ENCODE data around the gene GRID2. TPM values are rescaled to one million over a fixed set of nuclear protein-coding genes. Genes with fewer than 3 reads are reported as not detected.

GRID2 gene
- total RNA-seq, 2 donors from 2014 or later: not detected

GRCh38 chr4:92988301-92988700 is 684.5 kb downstream of the GRID2 start:
- no peak overlapping the region for H3K27ac Mint-ChIP-seq
- H3K9me3 Mint-ChIP-seq: peaks cover 0 to 4% of the 10 kb centered on the region in 2 donors
- ATAC-seq: no peak
- DNase-seq (ENCODE audit: low spot score in 2 of 2): no peak
- H3K36me3 Mint-ChIP-seq: no peaks in the 10 kb centered on the region

DNA sequence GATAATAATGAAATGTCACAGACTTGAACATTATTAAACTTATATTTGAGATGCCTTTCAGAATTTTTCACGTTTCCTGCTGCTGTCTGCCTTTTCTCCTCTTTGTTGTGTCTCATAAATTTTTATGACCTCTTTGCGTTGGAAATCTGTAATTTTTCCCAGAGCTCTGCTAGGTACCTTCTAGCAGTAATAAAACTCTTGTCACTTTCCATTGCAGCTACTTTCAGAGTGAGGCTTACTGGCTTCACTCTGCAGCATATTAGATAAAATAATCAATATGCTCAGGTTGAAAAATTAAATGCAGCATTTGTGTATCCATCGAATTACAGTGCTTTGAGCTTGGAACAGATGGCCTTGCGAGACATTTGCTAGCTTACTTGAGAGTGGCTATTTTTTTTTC is 689.0 kb downstream of the GRID2 start:
- Mint-ChIP-seq H3K36me3 (no peaks in the 10 kb centered on the region), H3K9me3 (no peaks in the 10 kb centered on the region), H3K27ac (no peak overlapping the region)
- ATAC-seq (no peak), DNase-seq (ENCODE audit: low spot score in 2 of 2) (no peak)

- H3K9me3 Mint-ChIP-seq: no peaks in the 10 kb centered on the region
- no peak for ATAC-seq
- DNase-seq (ENCODE audit: low spot score in 2 of 2): no peak
- H3K36me3 Mint-ChIP-seq: no peaks in the 10 kb centered on the region
- no peak overlapping the region for H3K27ac Mint-ChIP-seq
Measured at GRCh38 chr4:92994727-92995126, 691.0 kb downstream of the GRID2 start.

GRCh38 chr4:92996533-92996932 is 692.8 kb downstream of the GRID2 start:
- no peak for DNase-seq (ENCODE audit: low spot score in 2 of 2)
- Mint-ChIP-seq H3K36me3 (no peaks in the 10 kb centered on the region), H3K27ac (no peak overlapping the region), H3K9me3 (peaks cover 0 to 4% of the 10 kb centered on the region in 2 donors)
- ATAC-seq: no peak

DNA sequence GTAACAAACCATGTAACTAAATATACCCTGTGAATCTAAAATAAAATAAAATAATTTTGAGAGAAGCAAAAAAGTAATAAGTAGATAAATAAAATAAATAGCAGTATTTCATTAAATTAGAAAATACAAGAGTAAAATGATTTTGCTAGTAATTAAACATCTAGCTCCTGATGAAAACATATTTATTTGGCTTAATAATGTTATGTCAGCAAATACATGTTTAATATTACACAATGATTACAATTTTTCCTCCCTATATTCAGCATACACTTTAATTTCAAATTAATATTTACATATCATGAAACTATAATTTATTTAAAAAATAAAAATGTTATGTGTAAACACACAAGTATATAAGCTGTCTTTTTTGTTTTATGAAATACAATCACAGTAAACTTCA is 697.1 kb downstream of the GRID2 start:
- Mint-ChIP-seq H3K27ac (no peak overlapping the region), H3K9me3 (peaks cover 6 to 10% of the 10 kb centered on the region in 2 donors), H3K36me3 (no peaks in the 10 kb centered on the region)
- DNase-seq (ENCODE audit: low spot score in 2 of 2) (no peak), ATAC-seq (no peak)

- DNase-seq (ENCODE audit: low spot score in 2 of 2) (no peak), ATAC-seq (no peak)
- H3K36me3 Mint-ChIP-seq: no peaks in the 10 kb centered on the region
- H3K9me3 Mint-ChIP-seq: peaks cover 6 to 10% of the 10 kb centered on the region in 2 donors
- no peak overlapping the region for H3K27ac Mint-ChIP-seq
Measured at GRCh38 chr4:93002240-93002639, 698.5 kb downstream of the GRID2 start.

- peaks cover 11 to 17% of the 10 kb centered on the region in 2 donors for H3K9me3 Mint-ChIP-seq
- DNase-seq (ENCODE audit: low spot score in 2 of 2): no peak
- H3K36me3 Mint-ChIP-seq: no peaks in the 10 kb centered on the region
- H3K27ac Mint-ChIP-seq: no peak overlapping the region
- no peak for ATAC-seq
Measured at GRCh38 chr4:93016350-93016749, 712.6 kb downstream of the GRID2 start.

DNA sequence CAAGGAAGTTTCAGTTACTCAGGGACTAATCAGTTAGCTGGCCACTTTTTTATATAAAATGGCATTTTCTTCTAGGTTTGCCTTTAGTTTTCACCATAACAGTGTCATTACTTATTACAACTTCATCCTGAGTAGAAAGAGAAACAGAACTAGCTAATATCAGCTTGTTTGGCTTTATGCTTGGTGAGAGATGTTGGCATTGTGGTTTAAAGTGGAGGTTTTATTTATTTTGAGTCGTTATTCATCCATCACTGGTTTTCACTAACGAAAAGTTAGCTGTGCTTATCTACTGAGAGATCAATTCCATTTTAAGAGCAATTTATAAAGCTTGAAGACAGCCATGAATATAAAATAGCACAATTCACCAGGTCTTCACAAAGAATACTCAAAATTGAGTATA is 714.5 kb downstream of the GRID2 start:
- no peak for DNase-seq (ENCODE audit: low spot score in 2 of 2)
- Mint-ChIP-seq H3K27ac (no peak overlapping the region), H3K36me3 (no peaks in the 10 kb centered on the region), H3K9me3 (peaks cover 3 to 7% of the 10 kb centered on the region in 2 donors)
- no peak for ATAC-seq

DNA sequence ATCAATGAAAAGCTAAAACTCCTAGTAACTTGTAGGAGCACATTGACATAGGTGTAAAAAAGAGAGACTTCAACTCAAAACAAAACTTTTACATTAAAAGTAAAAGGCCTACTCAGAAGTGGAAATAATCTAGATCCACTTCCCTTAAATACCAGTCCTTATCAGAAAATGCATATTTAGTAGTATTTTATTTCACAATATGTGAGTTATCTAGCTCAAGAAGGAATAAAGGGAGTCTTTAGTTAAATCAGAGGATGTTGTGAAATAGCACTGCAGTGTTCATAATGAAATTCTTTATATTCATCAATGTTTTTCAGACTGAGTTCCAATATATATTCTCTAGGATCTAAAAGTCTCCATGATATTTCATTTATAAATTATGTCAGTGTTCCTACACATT is 715.0 kb downstream of the GRID2 start:
- no peak overlapping the region for H3K27ac Mint-ChIP-seq
- peaks cover 3 to 7% of the 10 kb centered on the region in 2 donors for H3K9me3 Mint-ChIP-seq
- ATAC-seq (no peak), DNase-seq (ENCODE audit: low spot score in 2 of 2) (no peak)
- no peaks in the 10 kb centered on the region for H3K36me3 Mint-ChIP-seq

DNA sequence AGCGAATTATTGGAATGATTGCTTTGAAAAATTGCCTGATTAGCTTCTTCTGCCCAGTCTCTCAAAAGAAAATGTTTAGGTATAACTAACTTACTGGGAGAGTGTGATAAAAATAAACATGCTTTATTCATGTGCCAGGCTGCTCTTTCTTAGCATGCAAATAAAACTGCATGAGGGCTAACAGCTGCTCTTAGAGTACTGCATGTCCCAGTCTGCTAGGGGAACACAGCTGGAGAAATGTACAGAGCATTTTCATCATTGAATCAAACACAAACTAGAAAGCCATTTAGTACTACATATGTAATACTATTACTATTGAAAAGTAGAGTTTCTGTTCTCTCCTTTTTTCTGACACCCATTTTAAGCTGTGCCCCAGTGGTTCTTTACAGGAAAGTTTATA is 726.0 kb downstream of the GRID2 start:
- Mint-ChIP-seq H3K9me3 (peaks cover 27 to 28% of the 10 kb centered on the region in 2 donors), H3K27ac (no peak overlapping the region), H3K36me3 (no peaks in the 10 kb centered on the region)
- no peak for DNase-seq (ENCODE audit: low spot score in 2 of 2)
- no peak for ATAC-seq

GRCh38 chr4:93030670-93031069 is 726.9 kb downstream of the GRID2 start:
- Mint-ChIP-seq H3K9me3 (peaks cover 24 to 28% of the 10 kb centered on the region in 2 donors), H3K36me3 (no peaks in the 10 kb centered on the region), H3K27ac (no peak overlapping the region)
- DNase-seq (ENCODE audit: low spot score in 2 of 2) (no peak), ATAC-seq (no peak)

DNA sequence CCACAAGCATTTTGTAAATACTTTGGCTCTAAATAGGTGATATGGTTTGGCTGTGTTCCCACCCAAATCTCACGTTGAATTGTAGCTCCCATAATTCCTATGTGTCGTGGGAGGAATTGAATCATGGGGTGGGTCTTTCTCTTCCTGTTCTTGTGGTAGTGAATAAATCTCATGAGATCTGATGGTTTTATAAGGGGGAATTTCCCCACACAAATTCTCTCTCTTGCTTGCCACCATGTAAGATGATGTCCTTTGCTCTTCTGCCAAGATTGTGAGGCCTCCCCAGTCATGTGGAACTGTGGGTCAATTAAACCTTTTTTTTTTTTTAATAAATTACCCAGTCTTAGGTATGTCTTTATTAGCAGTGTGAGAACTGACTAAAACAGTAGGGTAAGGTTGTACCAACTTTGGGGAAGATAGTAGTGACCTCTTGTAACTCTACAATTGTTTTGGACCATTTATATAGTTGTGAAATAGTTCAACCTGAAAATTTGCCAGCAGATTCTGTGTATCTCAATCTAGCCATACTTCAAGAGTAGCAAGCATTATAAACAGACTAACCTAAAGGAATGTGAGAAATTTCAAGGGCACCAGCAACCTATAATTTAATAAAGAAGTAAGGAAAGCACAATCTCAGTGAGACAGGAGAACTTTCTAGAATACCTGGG is 727.8 kb downstream of the GRID2 start:
- ATAC-seq (no peak), DNase-seq (ENCODE audit: low spot score in 2 of 2) (no peak)
- H3K9me3 Mint-ChIP-seq: peaks cover 24 to 28% of the 10 kb centered on the region in 2 donors
- no peak overlapping the region for H3K27ac Mint-ChIP-seq
- H3K36me3 Mint-ChIP-seq: no peaks in the 10 kb centered on the region

- Mint-ChIP-seq H3K36me3 (no peaks in the 10 kb centered on the region), H3K9me3 (peaks cover 5 to 9% of the 10 kb centered on the region in 2 donors), H3K27ac (no peak overlapping the region)
- no peak for ATAC-seq
- DNase-seq (ENCODE audit: low spot score in 2 of 2): no peak
Measured at GRCh38 chr4:93042746-93043145, 739.0 kb downstream of the GRID2 start.

DNA sequence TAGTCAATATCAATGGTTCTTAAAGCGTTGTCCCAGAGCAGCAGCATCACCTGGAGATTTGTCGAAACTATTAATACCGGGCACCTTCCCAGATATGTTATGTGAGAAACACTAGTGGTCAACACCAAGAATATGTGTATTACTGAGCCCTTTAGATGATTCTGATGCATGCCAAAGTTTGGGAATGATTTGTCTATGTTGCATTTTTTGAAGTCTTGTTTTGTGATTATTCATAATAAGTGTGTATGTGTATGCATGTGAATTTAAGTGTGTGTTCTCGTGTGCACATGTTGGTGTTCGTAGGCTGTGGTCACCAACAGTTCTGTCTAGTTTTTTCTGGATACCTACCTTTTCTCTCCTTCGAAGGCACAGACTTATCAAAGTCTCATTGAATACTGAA is 749.4 kb downstream of the GRID2 start:
- Mint-ChIP-seq H3K36me3 (no peaks in the 10 kb centered on the region), H3K9me3 (peaks cover 0 to 4% of the 10 kb centered on the region in 2 donors), H3K27ac (no peak overlapping the region)
- ATAC-seq: no peak
- DNase-seq (ENCODE audit: low spot score in 2 of 2): no peak

GRCh38 chr4:93061826-93062225 is 758.1 kb downstream of the GRID2 start:
- Mint-ChIP-seq H3K27ac (no peak overlapping the region), H3K36me3 (no peaks in the 10 kb centered on the region), H3K9me3 (peaks cover 3 to 11% of the 10 kb centered on the region in 2 donors)
- DNase-seq (ENCODE audit: low spot score in 2 of 2): no peak
- no peak for ATAC-seq

DNA sequence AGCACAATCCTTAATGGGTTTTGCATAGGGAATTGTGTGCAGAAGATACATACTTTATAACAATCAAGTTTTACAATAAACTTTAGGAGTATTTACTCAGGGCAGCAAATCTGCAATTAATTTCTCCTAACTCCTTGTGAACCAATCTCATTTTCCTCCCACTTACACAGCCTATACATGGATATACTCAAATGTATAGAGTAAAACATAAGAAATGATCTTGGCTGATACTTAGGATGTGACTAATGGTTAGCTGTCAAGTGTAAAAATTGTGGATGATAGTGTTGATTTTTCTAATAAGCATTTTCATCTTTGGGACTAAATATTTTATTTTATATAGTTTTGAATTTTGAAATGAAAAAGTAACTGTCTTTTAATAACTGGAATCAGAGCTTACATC is 759.6 kb downstream of the GRID2 start:
- no peaks in the 10 kb centered on the region for H3K36me3 Mint-ChIP-seq
- H3K9me3 Mint-ChIP-seq: peaks cover 3 to 8% of the 10 kb centered on the region in 2 donors
- ATAC-seq (no peak), DNase-seq (ENCODE audit: low spot score in 2 of 2) (no peak)
- H3K27ac Mint-ChIP-seq: no peak overlapping the region

DNA sequence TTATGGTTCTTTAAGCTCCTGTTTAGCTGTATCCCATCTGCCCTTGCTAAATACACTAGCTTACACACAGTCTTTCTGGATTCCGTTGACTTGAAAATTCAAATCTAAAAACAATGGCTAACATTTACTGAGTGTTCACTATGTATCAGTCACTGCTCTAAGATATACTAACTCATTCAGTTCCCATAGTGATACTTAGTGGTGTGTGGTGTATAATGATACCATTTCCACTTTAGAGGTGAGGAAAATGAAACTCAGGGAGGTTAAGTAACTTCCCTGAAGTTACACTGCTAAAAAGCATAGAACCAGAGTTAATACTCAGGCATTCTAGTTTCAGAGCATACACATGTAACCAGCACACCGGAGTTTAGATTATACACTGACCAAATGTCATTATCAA is 762.0 kb downstream of the GRID2 start:
- Mint-ChIP-seq H3K27ac (no peak overlapping the region), H3K9me3 (peaks cover 3 to 8% of the 10 kb centered on the region in 2 donors), H3K36me3 (no peaks in the 10 kb centered on the region)

GRCh38 chr4:93066749-93067148 is 763.0 kb downstream of the GRID2 start:
- ATAC-seq (no peak), DNase-seq (ENCODE audit: low spot score in 2 of 2) (no peak)
- H3K27ac Mint-ChIP-seq: no peak overlapping the region
- peaks cover 3 to 12% of the 10 kb centered on the region in 2 donors for H3K9me3 Mint-ChIP-seq
- no peaks in the 10 kb centered on the region for H3K36me3 Mint-ChIP-seq

More for the DNA sequence above, 762.0 kb downstream of the GRID2 start:
- DNase-seq (ENCODE audit: low spot score in 2 of 2) (no peak), ATAC-seq (no peak)

Data from activated naive CD4-positive, alpha-beta T cell treated with anti-CD3 and anti-CD28 coated beads, Interleukin-2, amount 50 U/mL, for 72 hours (primary cell).